K562 (cell line): Measurements from ENCODE around the gene FOXL3. TPM values are rescaled to one million over a fixed set of nuclear protein-coding genes. Genes with fewer than 3 reads are reported as not detected.

Experiments
- ATAC-seq: fragments of 200-7000 bp; cut with Tn5 transposase; 3 replicates; pipeline ENCODE4 v1.9.1; 2020; ENCODE audit warnings: moderate library complexity
- BruUV-seq: library from RNA; stranded (reverse); fragments of 400-500 nt; replicated peaks from 2 replicates; lab custom pipeline; 2021; lab: Mats Ljungman, UMichigan
- CTCF ChIA-PET: fragments of 300-600 bp; formaldehyde crosslinking; extraction: SDS; loops from one replicate; lab custom pipeline; 2021; ENCODE audit warnings: low intra/inter-chr PET ratio; lab: Yijun Ruan, JAX
- POLR2A ChIA-PET: fragments of 300-600, 350-650 bp; sonication (Branson Sonifier 250); formaldehyde crosslinking; extraction: SDS; loops from one replicate; lab custom pipeline; 2021; ENCODE audit warnings: antibody characterized with exemption, inconsistent platforms; lab: Yijun Ruan, JAX
- DNase-seq, 4 experiments: peaks; one replicate each; pipeline versions ENCODE4 v3.0.0 to v3.0.0-alpha.2; 2011 to 2018; ENCODE audit warnings: low spot score in 3 of 4, mixed read lengths in 3 of 4; ENCODE audit errors: extremely low read depth in 1 of 4
- FAIRE-seq: peaks from 2 replicates; lab custom pipeline; 2011; peaks lifted over from hg19 to GRCh38; lab: Jason Lieb, UNC
- H2AFZ ChIP-seq: 2 replicates; pipeline ENCODE4 v1.6.0; 2011; ENCODE audit warnings: low read depth, low read length, control low read depth, inconsistent platforms
- H3K27ac ChIP-seq: fragments of 200-600 bp; 3 replicates; pipeline ENCODE4 v1.8.0; 2011; ENCODE audit warnings: low read depth, mild to moderate bottlenecking, control low read depth, inconsistent platforms, low read length, moderate library complexity, mixed read lengths; ENCODE audit errors: extremely low read depth
- H3K27me3 ChIP-seq, 2 experiments: fragments of 300-600 bp in 1 of 2; 2 replicates in 1 of 2; 3 replicates in 1 of 2; pipeline versions ENCODE4 v1.6.0 to v1.8.0; 2011; ENCODE audit warnings: inconsistent platforms in 2 of 2, low read length in 2 of 2, mild to moderate bottlenecking in 1 of 2, mixed read lengths in 1 of 2, moderate library complexity in 1 of 2; ENCODE audit not compliant: control insufficient read depth in 2 of 2, insufficient read depth in 2 of 2
- H3K36me3 ChIP-seq: fragments of 300-600 bp; 3 replicates; pipeline ENCODE4 v1.8.0; 2011; ENCODE audit warnings: mild to moderate bottlenecking, low read length, inconsistent platforms; ENCODE audit not compliant: control insufficient read depth, insufficient read depth
- H3K4me1 ChIP-seq, 2 experiments: fragments of 200-600 bp in 1 of 2; replicated peaks in 1 of 2; 2 replicates in 1 of 2; 3 replicates in 1 of 2; pipeline versions ENCODE4 v1.5.1 to v1.8.0; 2011; ENCODE audit warnings: inconsistent platforms in 2 of 2, low read length in 2 of 2, mild to moderate bottlenecking in 1 of 2, mixed read lengths in 1 of 2, moderate library complexity in 1 of 2; ENCODE audit not compliant: control insufficient read depth in 2 of 2, insufficient read depth in 2 of 2
- H3K4me2 ChIP-seq: 2 replicates; pipeline ENCODE4 v1.6.1; 2011; ENCODE audit warnings: low read length, control low read depth, inconsistent platforms, mixed read lengths; ENCODE audit not compliant: insufficient read depth
- H3K4me3 ChIP-seq: fragments of 200-600 bp; sonication (generic), shearing (Covaris generic); 2 replicates; pipeline ENCODE4 v1.5.1; 2016; ENCODE audit warnings: control low read depth, inconsistent platforms
- H3K79me2 ChIP-seq: fragments of 200-600 bp; 3 replicates; pipeline ENCODE4 v1.8.0; 2011; ENCODE audit warnings: low read length, inconsistent platforms; ENCODE audit not compliant: control insufficient read depth, insufficient read depth
- H3K9ac ChIP-seq, 2 experiments: 2 replicates each; pipeline versions ENCODE4 v1.6.0 to v1.6.1; 2011; ENCODE audit warnings: low read depth in 2 of 2, low read length in 2 of 2, control low read depth in 1 of 2, inconsistent platforms in 1 of 2, mild to moderate bottlenecking in 1 of 2, mixed read lengths in 1 of 2; ENCODE audit not compliant: insufficient read depth in 1 of 2
- H3K9me1 ChIP-seq: one replicate; pipeline ENCODE4 v1.6.0; 2011; ENCODE audit warnings: inconsistent platforms, mild to moderate bottlenecking, low read length, moderate library complexity; ENCODE audit not compliant: control insufficient read depth, insufficient read depth
- H3K9me3 ChIP-seq: replicated peaks from 2 replicates; pipeline ENCODE4 v1.5.1; 2011; ENCODE audit warnings: low read depth, low read length, inconsistent platforms; ENCODE audit not compliant: control insufficient read depth, insufficient read depth
- H4K20me1 ChIP-seq: replicated peaks from 2 replicates; pipeline ENCODE4 v1.6.1; 2011; ENCODE audit warnings: low read length, inconsistent platforms, mixed read lengths; ENCODE audit not compliant: control insufficient read depth, insufficient read depth
- BCLAF1 ChIP-seq, 2 experiments: fragments of 450-650 bp in 1 of 2; IDR thresholded peaks; 2 replicates each; pipeline ENCODE4 v1.6.1; 2011 to 2017; ENCODE audit warnings: low read depth in 2 of 2, antibody characterized with exemption in 1 of 2, borderline replicate concordance in 1 of 2, low read length in 1 of 2, mild to moderate bottlenecking in 1 of 2, mixed read lengths in 1 of 2; ENCODE audit not compliant: control insufficient read depth in 1 of 2
- CBX2 ChIP-seq: fragments of 200-600 bp; sonication (generic); IDR thresholded peaks from one replicate; pipeline ENCODE4 v1.6.1; 2012; ENCODE audit warnings: mild to moderate bottlenecking, low read length, inconsistent platforms; ENCODE audit not compliant: insufficient read depth, poor library complexity, severe bottlenecking
- CBX3 ChIP-seq, 2 experiments: IDR thresholded peaks; 1 replicate in 1 of 2; 2 replicates in 1 of 2; pipeline ENCODE4 v1.6.1; 2012; ENCODE audit warnings: inconsistent platforms in 2 of 2, low read length in 2 of 2, borderline replicate concordance in 1 of 2, control low read depth in 1 of 2
- COPS2 ChIP-seq: fragments of 450-650 bp; conservative IDR thresholded peaks from 2 replicates; pipeline ENCODE4 v1.6.1; 2016; ENCODE audit warnings: mild to moderate bottlenecking, moderate library complexity
- CTCFL ChIP-seq: IDR thresholded peaks from 2 replicates; pipeline ENCODE4 v1.6.1; 2011; ENCODE audit warnings: borderline replicate concordance, low read depth, mild to moderate bottlenecking, moderate library complexity, low read length; ENCODE audit not compliant: insufficient read depth, poor library complexity, severe bottlenecking
- MCM3 ChIP-seq: fragments of 450-650 bp; IDR thresholded peaks from 2 replicates; pipeline ENCODE4 v1.6.1; 2016
- NONO ChIP-seq, 2 experiments: fragments of 200-400 bp in 1 of 2; fragments of 450-650 bp in 1 of 2; formaldehyde crosslinking in 1 of 2; IDR thresholded peaks; 2 replicates each; pipeline ENCODE4 v1.6.1; 2017; ENCODE audit warnings: low read depth in 2 of 2, mild to moderate bottlenecking in 2 of 2, moderate library complexity in 2 of 2, low read length in 1 of 2
- PHF20 ChIP-seq: fragments of 450-650 bp; IDR thresholded peaks from 2 replicates; pipeline ENCODE4 v1.6.1; 2018; ENCODE audit not compliant: partially characterized antibody
- SP2 ChIP-seq: IDR thresholded peaks from 2 replicates; pipeline ENCODE4 v1.6.1; 2011; ENCODE audit warnings: mild to moderate bottlenecking, low read depth, low read length, moderate library complexity; ENCODE audit not compliant: poor library complexity, severe bottlenecking; ENCODE audit errors: extremely low read depth
- SRSF7 ChIP-seq: fragments of 200-400 bp; formaldehyde crosslinking; optimal IDR thresholded peaks from 2 replicates; pipeline ENCODE3; 2017; ENCODE audit warnings: mild to moderate bottlenecking, low read depth, low read length
- ZBTB8A ChIP-seq: fragments of 450-650 bp; IDR thresholded peaks from 2 replicates; pipeline ENCODE4 v1.6.1; 2018; ENCODE audit warnings: mild to moderate bottlenecking, moderate library complexity; ENCODE audit not compliant: partially characterized antibody
- ZNF551 ChIP-seq: fragments of 250-450 bp; sonication (Bioruptor Pico); IDR thresholded peaks from 2 replicates; pipeline ENCODE4 v1.5.0; 2021; ENCODE audit warnings: mild to moderate bottlenecking, moderate library complexity
- WGBS: fragments of 100-300 bp; shearing (Covaris generic); methylation state at CpG from one replicate; pipeline ENCODE4 v1.1.6; 2016; ENCODE audit warnings: low coverage, mixed read lengths; ENCODE audit not compliant: insufficient coverage; ENCODE audit errors: missing lambda C conversion rate; 5-methylcytosine and 5-hydroxymethylcytosine counted together
- in situ Hi-C: fragments of 300-500 bp; cut with MboI; formaldehyde crosslinking; loops from 4 replicates; pipeline ENCODE4 v1.15.0; 2018; ENCODE audit warnings: inconsistent platforms, mixed read lengths
- intact Hi-C: fragments of 100-400 bp; cut with micrococcal nuclease; formaldehyde crosslinking; loops from 2 replicates; pipeline ENCODE4 v1.14.2; 2022
- polyA plus RNA-seq, 8 experiments: library from polyadenylated mRNA; depleted of rRNA in 4 of 8; stranded (reverse) in 5 of 8; unstranded in 3 of 8; fragments of >200 nt; fragmentation: Nextera tagmentation in 2 of 8; fragmentation: Illumina TruSeq in 1 of 8; extraction: Ambion mirVana in 2 of 8; extraction: Trizol in 1 of 8; gene quantifications; 2 replicates each; pipeline versions ENCODE4 v1.2.1 to v1.2.3, GENCODE V29; 2011 to 2014; ENCODE audit warnings: inconsistent platforms in 1 of 8, missing spikeins in 1 of 8
- total RNA-seq, 7 experiments: library from RNA; depleted of rRNA in 6 of 7; stranded (reverse); fragments of >200 nt in 6 of 7; fragmentation: Illumina TruSeq in 2 of 7; extraction: Trizol in 2 of 7; gene quantifications; 2 replicates each; pipeline versions ENCODE4 v1.2.1 to v1.2.3, GENCODE V29; 2011 to 2021; ENCODE audit warnings: low replicate concordance in 1 of 7
- TF ChIP-seq, protein P1 (sequence below): fragments of 450-650 bp; formaldehyde crosslinking; IDR thresholded peaks from 2 replicates; pipeline ENCODE4 v1.4.0; 2020; ENCODE audit warnings: mild to moderate bottlenecking, moderate library complexity
- TF ChIP-seq, protein P2 (sequence below): sonication (generic); formaldehyde crosslinking; IDR thresholded peaks from 2 replicates; pipeline ENCODE4 v1.8.0; 2023; ENCODE audit warnings: mild to moderate bottlenecking, missing genetic modification reagents

Gene FOXL3
- total and polyA plus RNA-seq, 9 of the 15 experiments (the other 6 are each of a cell fraction or from before 2014, with no cell fraction given) = not detected

GRCh38 chr7:299169-299568, 9.2 kb downstream of the FOXL3 start:
- intact Hi-C loops (no loop called here), in situ Hi-C loops (no loop called here)
- no peak overlapping the region for H3K4me2 ChIP-seq
- H3K27ac ChIP-seq = no peak overlapping the region
- no peaks in the 10 kb centered on the region for H3K36me3 ChIP-seq
- peaks cover 29 to 87% of the 10 kb centered on the region in 2 experiments for H3K27me3 ChIP-seq
- H3K79me2 ChIP-seq = no peaks in the 10 kb centered on the region
- WGBS = under 1% methylated on average over 14 of the region's 15 CpGs
- no peak overlapping the region for H3K9ac ChIP-seq
- H3K4me3 ChIP-seq = no peak overlapping the region
- CTCF ChIA-PET = no interaction called here
- POLR2A ChIA-PET = no interaction called here
- DNase-seq (no peak), FAIRE-seq (no peak), ATAC-seq (no peak)
- peaks cover 4% of the 10 kb centered on the region for H3K9me1 ChIP-seq
- H4K20me1 ChIP-seq = peaks cover 12% of the 10 kb centered on the region
- no peak overlapping the region for H2AFZ ChIP-seq
- peaks cover 0 to 6% of the 10 kb centered on the region in 2 experiments; a peak in 1 of 5 replicates for H3K4me1 ChIP-seq
- no peaks in the 10 kb centered on the region for H3K9me3 ChIP-seq
- BruUV-seq = no TSS peak
- TF ChIP-seq ZBTB8A (no peak), SP2 (no peak), CBX2 (no peak), BCLAF1 (IDR thresholded peaks at IDR 0.05; ENCODE audit: borderline replicate concordance in 1 of 2, control insufficient read depth in 1 of 2, low read depth in 2 of 2, low read length in 1 of 2) (no peak), COPS2 (no peak), MCM3 (no peak), CBX3 (IDR thresholded peaks at IDR 0.05; ENCODE audit: borderline replicate concordance in 1 of 2, low read length in 2 of 2) (no peak), PHF20 (no peak), ZNF551 (CRISPR knock-in tag) (no peak), SRSF7 (no peak), NONO (IDR thresholded peaks at IDR 0.05; ENCODE audit: low read depth in 2 of 2, low read length in 1 of 2) (no peak), CTCFL (no peak)
- TF ChIP-seq, protein P1, sequence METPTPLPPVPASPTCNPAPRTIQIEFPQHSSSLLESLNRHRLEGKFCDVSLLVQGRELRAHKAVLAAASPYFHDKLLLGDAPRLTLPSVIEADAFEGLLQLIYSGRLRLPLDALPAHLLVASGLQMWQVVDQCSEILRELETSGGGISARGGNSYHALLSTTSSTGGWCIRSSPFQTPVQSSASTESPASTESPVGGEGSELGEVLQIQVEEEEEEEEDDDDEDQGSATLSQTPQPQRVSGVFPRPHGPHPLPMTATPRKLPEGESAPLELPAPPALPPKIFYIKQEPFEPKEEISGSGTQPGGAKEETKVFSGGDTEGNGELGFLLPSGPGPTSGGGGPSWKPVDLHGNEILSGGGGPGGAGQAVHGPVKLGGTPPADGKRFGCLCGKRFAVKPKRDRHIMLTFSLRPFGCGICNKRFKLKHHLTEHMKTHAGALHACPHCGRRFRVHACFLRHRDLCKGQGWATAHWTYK (CRISPR knock-in tag) = no peak
- TF ChIP-seq, protein P2, sequence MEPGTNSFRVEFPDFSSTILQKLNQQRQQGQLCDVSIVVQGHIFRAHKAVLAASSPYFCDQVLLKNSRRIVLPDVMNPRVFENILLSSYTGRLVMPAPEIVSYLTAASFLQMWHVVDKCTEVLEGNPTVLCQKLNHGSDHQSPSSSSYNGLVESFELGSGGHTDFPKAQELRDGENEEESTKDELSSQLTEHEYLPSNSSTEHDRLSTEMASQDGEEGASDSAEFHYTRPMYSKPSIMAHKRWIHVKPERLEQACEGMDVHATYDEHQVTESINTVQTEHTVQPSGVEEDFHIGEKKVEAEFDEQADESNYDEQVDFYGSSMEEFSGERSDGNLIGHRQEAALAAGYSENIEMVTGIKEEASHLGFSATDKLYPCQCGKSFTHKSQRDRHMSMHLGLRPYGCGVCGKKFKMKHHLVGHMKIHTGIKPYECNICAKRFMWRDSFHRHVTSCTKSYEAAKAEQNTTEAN = no peak
